Mesodermal cell (in vitro differentiated cells): ENCODE measurements around the gene RNF213.
"Not testable (repeated sequence)": the region's sequence is repeated elsewhere in the genome, so short reads cannot be mapped to it uniquely, and the experiment has no call there.

Experiments used
- H3K27ac ChIP-seq: 2 replicates; pipeline ENCODE4 v1.7.0; 2013; ENCODE audit warnings: mild to moderate bottlenecking, low read depth, low read length, moderate library complexity; ENCODE audit not compliant: severe bottlenecking
- H3K36me3 ChIP-seq: 2 replicates; pipeline ENCODE4 v1.7.1; 2013; ENCODE audit warnings: mild to moderate bottlenecking, low read length, moderate library complexity; ENCODE audit not compliant: control insufficient read depth, insufficient read depth
- H3K4me1 ChIP-seq: one replicate; pipeline ENCODE4 v1.7.1; 2013; ENCODE audit warnings: mild to moderate bottlenecking, low read length; ENCODE audit not compliant: insufficient read depth, control insufficient read depth, poor library complexity, severe bottlenecking
- H3K4me3 ChIP-seq: 2 replicates; pipeline ENCODE4 v1.7.0; 2013; ENCODE audit warnings: low read length, control low read depth, mild to moderate bottlenecking; ENCODE audit not compliant: insufficient read depth, poor library complexity, severe bottlenecking; ENCODE audit errors: extremely low read depth
- H3K9me3 ChIP-seq: 2 replicates; pipeline ENCODE4 v1.7.1; 2013; ENCODE audit warnings: mild to moderate bottlenecking, low read length, moderate library complexity; ENCODE audit not compliant: control insufficient read depth
- WGBS, 2 experiments: methylation state at CpG; one replicate each; pipeline ENCODE4 v1.1.5; 2013; ENCODE audit warnings: missing lambda C conversion rate in 2 of 2; ENCODE audit not compliant: insufficient coverage in 2 of 2; 5-methylcytosine and 5-hydroxymethylcytosine counted together

Gene RNF213

GRCh38 chr17:80253631-80254395, 6.8 kb upstream of the RNF213 start:
- Histone ChIP-seq H3K9me3 (no peaks in the 10 kb centered on the region), H3K4me3 (no peak overlapping the region), H3K4me1 (peaks cover 33% of the 10 kb centered on the region), H3K36me3 (peaks cover 5% of the 10 kb centered on the region), H3K27ac (peak overlapping the region; percentile 79)
- 90 to 93% methylated on average over 17 to 21 of the region's 21 CpGs for WGBS, 2 experiments

- Histone ChIP-seq H3K4me3 (no peak overlapping the region), H3K4me1 (peaks cover 36% of the 10 kb centered on the region), H3K9me3 (no peaks in the 10 kb centered on the region), H3K27ac (peak overlapping the region; percentile 79), H3K36me3 (peaks cover 5% of the 10 kb centered on the region)
- 86% methylated on average over 12 to 13 of the region's 13 CpGs for WGBS, 2 experiments
Observed at GRCh38 chr17:80254396-80255251, 6.0 kb upstream of the RNF213 start.

- 95 to 98% methylated on average over 5 of the region's 5 CpGs for WGBS, 2 experiments
- Histone ChIP-seq H3K4me3 (no peak overlapping the region), H3K9me3 (no peaks in the 10 kb centered on the region), H3K27ac (no peak overlapping the region), H3K36me3 (no peaks in the 10 kb centered on the region), H3K4me1 (peaks cover 38% of the 10 kb centered on the region)
Observed at GRCh38 chr17:80256034-80256350, 4.7 kb upstream of the RNF213 start.

GRCh38 chr17:80257716-80258213, 2.9 kb upstream of the RNF213 start:
- H3K4me1 ChIP-seq: peaks cover 44% of the 10 kb centered on the region
- H3K36me3 ChIP-seq: no peaks in the 10 kb centered on the region
- no peak overlapping the region for H3K4me3 ChIP-seq
- H3K27ac ChIP-seq: peak overlapping the region; percentile 10
- 75 to 77% methylated on average over 11 of the region's 14 CpGs for WGBS, 2 experiments
- no peaks in the 10 kb centered on the region for H3K9me3 ChIP-seq

GRCh38 chr17:80258296-80258695, 2.4 kb upstream of the RNF213 start:
- not testable (repeated sequence) for H3K27ac ChIP-seq, H3K9me3 ChIP-seq, H3K36me3 ChIP-seq, H3K4me3 ChIP-seq
- 78 to 89% methylated on average over 2 of the region's 2 CpGs for WGBS, 2 experiments
- peaks cover 46% of the 10 kb centered on the region for H3K4me1 ChIP-seq

- peaks cover 46% of the 10 kb centered on the region for H3K4me1 ChIP-seq
- peaks cover 7% of the 10 kb centered on the region for H3K36me3 ChIP-seq
- WGBS, 2 experiments: 84 to 85% methylated on average over 15 to 17 of the region's 18 CpGs
- no peaks in the 10 kb centered on the region for H3K9me3 ChIP-seq
- peak overlapping the region; percentile 31 for H3K4me3 ChIP-seq
- peak overlapping the region; percentile 36 for H3K27ac ChIP-seq
Observed at GRCh38 chr17:80259457-80260068, 1.1 kb upstream of the RNF213 start.

- H3K36me3 ChIP-seq: peaks cover 13% of the 10 kb centered on the region
- peak overlapping the region; percentile 31 for H3K4me3 ChIP-seq
- H3K27ac ChIP-seq: peak overlapping the region; percentile 36
- H3K4me1 ChIP-seq: peaks cover 40% of the 10 kb centered on the region
- 3 to 4% methylated on average over 44 to 47 of the region's 63 CpGs for WGBS, 2 experiments
- no peaks in the 10 kb centered on the region for H3K9me3 ChIP-seq
Observed at GRCh38 chr17:80260069-80260535, 550 bp upstream of the RNF213 start.

- Histone ChIP-seq H3K9me3 (no peaks in the 10 kb centered on the region), H3K27ac (peak overlapping the region; percentile 88), H3K4me3 (peak overlapping the region; percentile 79), H3K4me1 (peaks cover 28% of the 10 kb centered on the region), H3K36me3 (peaks cover 23% of the 10 kb centered on the region)
- WGBS, 2 experiments: 2 to 3% methylated on average over 31 to 43 of the region's 45 CpGs
Observed at GRCh38 chr17:80261159-80261894, 675 bp downstream of the RNF213 start.

- Histone ChIP-seq H3K4me3 (peak overlapping the region; percentile 79), H3K27ac (peak overlapping the region; percentile 88), H3K4me1 (peaks cover 23% of the 10 kb centered on the region), H3K9me3 (no peaks in the 10 kb centered on the region), H3K36me3 (peaks cover 27% of the 10 kb centered on the region)
- 42% methylated on average over 7 of the region's 8 CpGs for WGBS, 2 experiments
Observed at GRCh38 chr17:80261895-80262279, 1.2 kb downstream of the RNF213 start.

GRCh38 chr17:80262291-80262690, 1.6 kb downstream of the RNF213 start:
- Histone ChIP-seq H3K9me3 (no peaks in the 10 kb centered on the region), H3K4me1 (peaks cover 23% of the 10 kb centered on the region), H3K36me3 (peaks cover 29% of the 10 kb centered on the region), H3K4me3 (peak overlapping the region; percentile 79), H3K27ac (no peak overlapping the region)
- WGBS, 2 experiments: 89 to 90% methylated on average over 3 of the region's 3 CpGs
